GM21423 (cell line): Measurements from ENCODE around the gene UBN1.
A peak's percentile ranks its signal among the peaks of the same experiment; 100 is the strongest.

Experiments used
- ATAC-seq: cut with Tn5 transposase; IDR thresholded peaks from one replicate; pipeline ENCODE4 v1.9.1; 2021; ENCODE audit warnings: mild to moderate bottlenecking, moderate library complexity; ENCODE audit not compliant: unreplicated experiment

Gene UBN1, protein sequence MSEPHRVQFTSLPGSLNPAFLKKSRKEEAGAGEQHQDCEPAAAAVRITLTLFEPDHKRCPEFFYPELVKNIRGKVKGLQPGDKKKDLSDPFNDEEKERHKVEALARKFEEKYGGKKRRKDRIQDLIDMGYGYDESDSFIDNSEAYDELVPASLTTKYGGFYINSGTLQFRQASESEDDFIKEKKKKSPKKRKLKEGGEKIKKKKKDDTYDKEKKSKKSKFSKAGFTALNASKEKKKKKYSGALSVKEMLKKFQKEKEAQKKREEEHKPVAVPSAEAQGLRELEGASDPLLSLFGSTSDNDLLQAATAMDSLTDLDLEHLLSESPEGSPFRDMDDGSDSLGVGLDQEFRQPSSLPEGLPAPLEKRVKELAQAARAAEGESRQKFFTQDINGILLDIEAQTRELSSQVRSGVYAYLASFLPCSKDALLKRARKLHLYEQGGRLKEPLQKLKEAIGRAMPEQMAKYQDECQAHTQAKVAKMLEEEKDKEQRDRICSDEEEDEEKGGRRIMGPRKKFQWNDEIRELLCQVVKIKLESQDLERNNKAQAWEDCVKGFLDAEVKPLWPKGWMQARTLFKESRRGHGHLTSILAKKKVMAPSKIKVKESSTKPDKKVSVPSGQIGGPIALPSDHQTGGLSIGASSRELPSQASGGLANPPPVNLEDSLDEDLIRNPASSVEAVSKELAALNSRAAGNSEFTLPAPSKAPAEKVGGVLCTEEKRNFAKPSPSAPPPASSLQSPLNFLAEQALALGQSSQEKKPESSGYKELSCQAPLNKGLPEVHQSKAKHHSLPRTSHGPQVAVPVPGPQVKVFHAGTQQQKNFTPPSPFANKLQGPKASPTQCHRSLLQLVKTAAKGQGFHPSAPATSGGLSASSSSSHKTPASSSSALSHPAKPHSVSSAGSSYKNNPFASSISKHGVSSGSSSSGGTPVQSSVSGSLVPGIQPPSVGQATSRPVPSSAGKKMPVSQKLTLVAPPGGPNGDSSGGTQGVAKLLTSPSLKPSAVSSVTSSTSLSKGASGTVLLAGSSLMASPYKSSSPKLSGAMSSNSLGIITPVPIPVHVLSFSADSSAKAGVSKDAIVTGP (N-terminal part only)

DNA sequence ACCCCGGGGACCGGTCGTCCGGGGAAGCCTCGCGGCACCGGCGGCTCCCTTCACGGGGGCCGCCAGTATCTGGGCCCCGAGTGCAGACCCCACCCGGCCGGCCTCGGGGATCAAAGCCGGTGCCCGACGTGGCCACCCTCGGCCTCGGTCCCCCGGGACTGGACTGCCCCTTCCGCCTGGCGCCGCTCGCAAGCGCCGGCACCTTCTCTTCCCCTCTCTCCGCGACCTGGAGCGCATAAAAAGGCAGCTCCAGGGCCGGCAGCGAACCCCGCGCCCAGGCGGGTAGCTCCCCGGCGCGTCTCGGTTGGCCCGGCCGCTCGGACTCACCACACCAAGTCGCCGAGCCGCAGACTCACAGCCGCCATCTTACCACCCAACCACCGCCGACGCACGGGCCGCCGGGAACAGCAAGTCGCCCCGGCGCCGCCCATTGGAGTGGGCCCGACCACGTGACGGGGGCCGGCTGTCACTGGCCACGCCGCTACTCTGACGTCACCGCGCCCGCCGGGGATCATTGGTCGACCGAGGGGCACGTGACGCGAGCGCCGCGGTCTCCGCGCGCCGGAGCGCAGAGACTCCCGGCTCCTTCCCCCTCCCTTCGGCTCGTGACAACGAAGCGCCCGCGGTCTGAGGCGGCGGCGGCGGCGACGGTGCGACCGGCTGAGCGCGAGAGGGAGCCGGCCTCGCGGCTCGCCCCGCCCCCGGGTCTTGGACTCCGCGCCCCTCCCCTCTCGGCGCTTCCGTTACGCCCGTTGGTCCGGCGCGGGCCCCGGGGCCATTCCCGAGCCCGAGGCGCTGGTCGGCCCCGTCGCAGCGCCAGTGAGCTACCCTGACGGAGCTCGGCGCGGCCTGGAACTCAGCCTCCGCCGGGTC lies at the start of gene UBN1, which contains the start of gene GLYR1:
Gene UBN1 (plus strand): TSS at position 581 of the 873 bp plus-strand sequence. CDS start 5,437 bp downstream, outside the sequence.
Gene GLYR1 (minus strand): TSS at position 388 of the 873 bp plus-strand sequence. CDS start 23 bp downstream, at position 365.
- ATAC-seq, result peak; percentile 86

- ATAC-seq, result no peak
Measured at GRCh38 chr16:4797805-4798252, 49.5 kb upstream of the UBN1 start.

DNA sequence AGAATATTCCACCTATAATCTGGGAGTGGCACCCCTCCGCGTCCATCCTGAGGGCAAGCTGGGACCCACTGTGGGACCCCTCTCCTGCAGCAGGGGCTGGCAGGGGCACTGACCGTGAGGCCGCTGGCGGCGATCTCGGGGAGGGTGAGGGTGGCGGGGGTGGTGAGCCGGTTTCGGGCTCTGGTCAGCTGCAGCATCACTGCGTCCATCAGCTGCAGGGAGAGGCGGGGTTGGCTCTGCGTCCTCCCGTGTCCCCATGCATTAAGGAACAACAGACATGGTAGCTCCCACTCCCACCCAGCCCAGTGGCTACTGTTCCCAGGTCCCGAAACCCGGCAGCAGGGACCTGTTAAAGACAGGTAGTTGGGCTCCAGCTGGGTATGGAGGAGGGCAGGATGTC lies 48.8 kb upstream of the UBN1 start:
- no peak for ATAC-seq

DNA sequence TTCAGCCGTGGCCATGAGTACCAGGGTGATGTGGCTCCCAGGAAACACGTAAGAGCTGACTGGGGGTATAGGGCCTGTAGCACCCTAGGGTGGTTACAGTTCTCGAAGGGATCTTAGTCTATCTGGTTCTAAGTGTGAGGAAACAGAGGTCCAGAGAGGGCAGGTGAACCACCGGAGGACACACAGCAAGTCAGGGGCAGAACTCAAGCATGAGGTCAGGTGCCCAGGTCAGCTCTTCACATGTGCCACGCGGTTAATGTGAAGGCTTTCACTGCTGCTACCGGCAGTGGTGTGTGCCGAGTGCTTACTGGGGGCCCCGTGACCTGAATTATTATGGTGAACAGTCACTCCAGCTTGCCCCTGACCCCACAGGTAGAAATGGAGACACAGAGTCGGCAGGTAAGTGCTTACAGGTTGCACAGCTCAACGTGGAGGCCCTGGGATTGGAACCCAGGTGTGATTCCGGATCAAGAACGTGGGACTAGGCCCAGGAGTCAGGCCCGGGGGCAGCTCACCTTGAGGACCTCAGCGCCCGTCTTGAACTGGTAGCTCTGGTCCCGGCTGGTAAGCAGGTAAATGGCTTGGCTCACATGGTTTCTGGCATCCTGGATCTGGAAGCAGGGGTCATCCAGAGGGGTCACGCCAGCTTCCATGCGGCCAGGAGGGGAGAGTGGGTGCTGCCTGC lies 48.0 kb upstream of the UBN1 start:
- no peak for ATAC-seq

GRCh38 chr16:4800290-4801041 lies 46.8 kb upstream of the UBN1 start:
- ATAC-seq, result no peak

DNA sequence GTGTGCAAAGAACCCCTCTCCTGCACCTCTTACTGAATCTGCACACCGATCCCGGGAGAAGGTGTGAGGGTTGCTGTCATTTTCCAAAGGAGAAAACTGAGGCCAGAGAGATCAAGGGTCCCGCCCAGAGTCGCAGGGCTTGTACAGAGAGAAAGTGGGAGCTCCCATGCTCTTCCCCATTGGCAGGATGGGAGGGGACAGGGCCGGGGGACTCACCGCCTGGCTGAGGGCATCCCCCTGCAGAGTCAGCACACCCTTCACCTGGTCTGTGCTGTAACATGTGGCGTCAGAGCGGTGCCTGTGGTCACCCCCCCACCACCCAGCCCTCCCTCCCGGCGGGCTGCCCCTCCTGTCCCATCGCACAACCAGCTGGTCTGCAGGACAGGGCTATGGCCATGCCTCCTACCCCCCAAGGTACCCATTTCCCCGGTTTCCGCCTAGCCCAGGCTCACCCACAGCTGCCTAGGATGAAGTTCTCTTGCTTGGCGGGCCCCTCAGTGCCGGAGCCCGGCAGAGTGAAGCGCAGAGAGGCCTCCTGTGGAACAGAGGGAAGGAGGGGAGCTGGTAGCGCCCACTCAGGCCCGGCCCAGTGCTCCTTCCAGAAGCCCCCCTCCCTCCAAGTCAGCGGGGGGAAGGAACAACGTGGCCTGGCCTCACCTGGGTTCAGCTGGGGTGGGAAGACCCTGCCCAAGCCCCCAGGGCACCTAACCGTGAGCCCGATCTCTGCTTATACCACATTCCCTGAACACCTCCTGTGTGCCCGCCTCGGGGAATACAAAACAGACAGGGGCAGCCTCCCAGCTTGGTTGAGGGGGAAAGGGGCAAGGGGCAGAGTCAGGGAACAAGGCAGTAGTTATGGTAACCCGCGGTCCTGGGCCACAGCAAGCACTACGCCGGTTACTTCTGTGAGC lies 46.0 kb upstream of the UBN1 start:
- ATAC-seq, result no peak

GRCh38 chr16:4801962-4802658 lies 45.2 kb upstream of the UBN1 start, which contains the start of gene ROGDI:
Gene ROGDI, minus strand, starts transcription at chr16:4802633. Its CDS starts 62 bp downstream, at chr16:4802571.
- peak; percentile 50 for ATAC-seq

GRCh38 chr16:4802659-4803287 lies 44.5 kb upstream of the UBN1 start:
- peak; percentile 88 for ATAC-seq

GRCh38 chr16:4803401-4803844 lies 43.9 kb upstream of the UBN1 start:
- no peak for ATAC-seq

DNA sequence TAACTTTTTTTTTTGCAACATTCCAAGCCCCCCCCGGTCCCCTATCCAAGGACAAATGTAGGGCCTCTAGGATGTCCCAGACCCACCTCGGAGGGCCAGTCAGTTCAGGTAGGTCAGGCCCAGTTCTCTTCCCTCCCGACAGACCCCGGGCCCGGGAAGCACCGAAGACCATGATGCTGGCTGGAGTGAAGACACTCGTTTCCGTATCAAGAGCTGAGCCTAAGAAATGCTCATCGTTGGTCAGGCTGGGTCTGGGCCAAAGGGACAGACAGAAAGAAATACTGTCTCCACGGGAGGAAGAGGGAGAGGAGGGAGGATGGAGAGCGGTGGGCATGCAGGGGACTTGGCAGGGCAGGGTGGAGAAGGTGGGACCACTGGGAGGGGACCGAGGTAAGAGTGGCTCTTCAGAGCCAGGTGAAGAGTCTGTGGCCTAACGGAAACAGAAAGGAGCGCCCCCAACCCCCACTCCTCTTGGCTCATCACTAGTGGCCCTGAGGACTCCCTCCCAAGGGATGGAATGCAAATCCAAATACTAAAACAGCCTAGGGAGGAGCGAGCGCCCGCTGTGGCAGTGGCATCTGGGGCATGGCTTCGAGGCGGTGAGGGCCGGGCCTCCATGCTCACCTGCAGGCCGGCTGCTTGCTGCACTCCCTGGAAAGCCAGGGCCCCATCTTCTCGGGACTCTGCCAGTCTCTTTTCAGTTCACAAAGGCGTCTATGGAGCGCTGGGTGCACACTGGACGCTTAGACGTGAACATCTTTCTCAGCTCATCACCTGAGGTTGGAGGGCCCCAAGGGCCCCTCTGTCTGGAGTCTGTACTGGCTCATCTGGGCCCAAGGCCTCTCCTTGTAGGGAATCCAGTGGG lies 43.2 kb upstream of the UBN1 start:
- no peak for ATAC-seq

GRCh38 chr16:4805231-4805630 lies 42.0 kb upstream of the UBN1 start:
- no peak for ATAC-seq

GRCh38 chr16:4806280-4806679 lies 41.0 kb upstream of the UBN1 start:
- ATAC-seq, result no peak

DNA sequence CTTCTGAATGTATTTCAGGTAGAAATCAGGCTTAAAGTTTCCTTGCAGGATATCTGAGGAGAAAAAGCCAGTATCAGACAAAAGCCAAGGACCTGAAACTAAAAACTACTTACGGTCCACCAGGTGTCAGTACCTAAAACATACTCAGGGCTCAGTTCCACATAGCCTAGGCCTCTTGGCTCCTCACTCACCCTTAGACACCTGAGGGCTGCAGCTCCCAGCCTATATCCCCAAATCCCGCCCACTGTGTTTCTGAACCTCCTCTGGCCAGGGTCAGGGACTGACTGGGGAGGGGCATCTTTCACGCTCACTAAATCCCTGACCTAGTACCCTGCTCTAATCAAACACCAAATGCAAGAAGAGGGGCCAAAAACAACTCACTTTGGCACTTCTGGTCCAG lies 36.0 kb upstream of the UBN1 start:
- no peak for ATAC-seq

GRCh38 chr16:4811773-4812172 lies 35.5 kb upstream of the UBN1 start:
- no peak for ATAC-seq

- ATAC-seq, result no peak
Measured at GRCh38 chr16:4813251-4814003, 33.9 kb upstream of the UBN1 start.
